Measurements from ENCODE around the gene PUS7L.
A peak's percentile ranks its signal among the peaks of the same experiment; 100 is the strongest.

Gene PUS7L

GRCh38 chr12:43758728-43759563 is at the start of gene PUS7L, which contains the start of gene IRAK4:
Gene PUS7L, minus strand, starts transcription at chr12:43758790. Its CDS starts 3,545 bp downstream, at chr12:43755245.
Gene IRAK4, plus strand, starts transcription at chr12:43758951. Its CDS starts 9,161 bp downstream, at chr12:43768112.
- TF ChIP-seq YY1 (IDR thresholded peaks at IDR 0.05; ENCODE audit: low read depth) (peak; percentile 72), CEBPB (IDR thresholded peaks at IDR 0.05) (0 out of 2 replicates have a peak, but pooled peaks have one; percentile 36), ZBTB7A (IDR thresholded peaks at IDR 0.05; ENCODE audit: low read depth) (no peak), TAF1 (IDR thresholded peaks at IDR 0.05; ENCODE audit: low read depth) (peak; percentile 75), EGR1 (IDR thresholded peaks at IDR 0.05) (peak; percentile 27; the same call in 1 of the 2 replicates), USF1 (IDR thresholded peaks at IDR 0.05) (peak; percentile 47), RAD21 (IDR thresholded peaks at IDR 0.05; ENCODE audit: low read depth) (peak; percentile 32; the same call in 1 of the 2 replicates), CREB1 (IDR thresholded peaks at IDR 0.05; ENCODE audit: low read depth) (peak; percentile 70), NFIC (IDR thresholded peaks at IDR 0.05) (no peak)

GRCh38 chr12:43807386-43807785 is 48.8 kb upstream of the PUS7L start:
- TF ChIP-seq ZBTB7A (IDR thresholded peaks at IDR 0.05; ENCODE audit: low read depth): no peak
- TF ChIP-seq EP300 (IDR thresholded peaks at IDR 0.05; ENCODE audit: borderline replicate concordance): no peak
- no peak for TF ChIP-seq MAX (IDR thresholded peaks at IDR 0.05)
- no peak for TF ChIP-seq EGR1 (IDR thresholded peaks at IDR 0.05)
- TF ChIP-seq USF1 (IDR thresholded peaks at IDR 0.05): no peak
- no peak for TF ChIP-seq REST (IDR thresholded peaks at IDR 0.05; ENCODE audit: low read depth)
- no peak for TF ChIP-seq TAF1 (IDR thresholded peaks at IDR 0.05; ENCODE audit: low read depth)
- no peak for TF ChIP-seq CEBPB (IDR thresholded peaks at IDR 0.05)
- TF ChIP-seq NFIC (IDR thresholded peaks at IDR 0.05): no peak
- TF ChIP-seq YY1 (IDR thresholded peaks at IDR 0.05; ENCODE audit: low read depth): no peak
- TF ChIP-seq CREB1 (IDR thresholded peaks at IDR 0.05; ENCODE audit: low read depth): no peak
- TF ChIP-seq TCF12 (IDR thresholded peaks at IDR 0.05; ENCODE audit: low read depth): no peak
- no peak for TF ChIP-seq FOXM1 (IDR thresholded peaks at IDR 0.05; ENCODE audit: borderline replicate concordance, low read depth)
- no peak for TF ChIP-seq RAD21 (IDR thresholded peaks at IDR 0.05; ENCODE audit: low read depth)
- no peak for TF ChIP-seq TEAD4 (IDR thresholded peaks at IDR 0.05)

- no peak for TF ChIP-seq USF1 (IDR thresholded peaks at IDR 0.05)
- TF ChIP-seq FOXM1 (IDR thresholded peaks at IDR 0.05; ENCODE audit: borderline replicate concordance, low read depth): peak; percentile 15; the same call in 1 of the 2 replicates
Observed at GRCh38 chr12:43806737-43807072, 48.1 kb upstream of the PUS7L start.

GRCh38 chr12:43805860-43806736 is 47.5 kb upstream of the PUS7L start, which contains the start of gene TWF1:
Gene TWF1, minus strand, starts transcription at chr12:43806317. Its CDS starts 72 bp downstream, at chr12:43806245.
- no peak for TF ChIP-seq ZBTB7A (IDR thresholded peaks at IDR 0.05; ENCODE audit: low read depth)
- 0 out of 2 replicates have a peak, but pooled peaks have one; percentile 1 for TF ChIP-seq USF1 (IDR thresholded peaks at IDR 0.05)
- TF ChIP-seq RAD21 (IDR thresholded peaks at IDR 0.05; ENCODE audit: low read depth): no peak
- TF ChIP-seq REST (IDR thresholded peaks at IDR 0.05; ENCODE audit: low read depth): no peak; the same call in 1 of the 2 replicates
- 0 out of 2 replicates have a peak, but pooled peaks have one; percentile 3 for TF ChIP-seq NFIC (IDR thresholded peaks at IDR 0.05)
- peak; percentile 30; the same call in 1 of the 2 replicates for TF ChIP-seq EGR1 (IDR thresholded peaks at IDR 0.05)
- TF ChIP-seq CREB1 (IDR thresholded peaks at IDR 0.05; ENCODE audit: low read depth): peak; percentile 84
- peak; percentile 84 for TF ChIP-seq TAF1 (IDR thresholded peaks at IDR 0.05; ENCODE audit: low read depth)
- TF ChIP-seq FOXM1 (IDR thresholded peaks at IDR 0.05; ENCODE audit: borderline replicate concordance, low read depth): no peak
- TF ChIP-seq YY1 (IDR thresholded peaks at IDR 0.05; ENCODE audit: low read depth): peak; percentile 67; the same call in 1 of the 2 replicates
- TF ChIP-seq TEAD4 (IDR thresholded peaks at IDR 0.05): 0 out of 2 replicates have a peak, but pooled peaks have one; percentile 19
- no peak; the same call in 1 of the 2 replicates for TF ChIP-seq MAX (IDR thresholded peaks at IDR 0.05)
- no peak for TF ChIP-seq CEBPB (IDR thresholded peaks at IDR 0.05)
- no peak for TF ChIP-seq EP300 (IDR thresholded peaks at IDR 0.05; ENCODE audit: borderline replicate concordance)
- no peak for TF ChIP-seq TCF12 (IDR thresholded peaks at IDR 0.05; ENCODE audit: low read depth)
